Pancreas (tissue), 10 donors: ENCODE measurements around the gene ZNF691. TPM values are rescaled to one million over a fixed set of nuclear protein-coding genes. Genes with fewer than 3 reads are reported as not detected.
A peak's percentile ranks its signal among the peaks of the same experiment; 100 is the strongest.

ENCODE experiments used
- ATAC-seq, 4 donors: fragments of 200-7000 bp; cut with Tn5 transposase; one replicate each; pipeline versions ENCODE4 v1.8.0 to v1.9.1; 2020; ENCODE audit warnings: mild to moderate bottlenecking in 4 of 4, moderate library complexity in 4 of 4
- DNase-seq, 6 donors: peaks; one replicate each; pipeline ENCODE4 v3.0.0-alpha.2; 2020
- FAIRE-seq: peaks from 2 replicates; lab custom pipeline; 2012; peaks lifted over from hg19 to GRCh38; lab: Jason Lieb, UNC
- H3K27ac ChIP-seq, 4 donors: fragments of 200-600 bp; sonication (generic); 1 replicate in 3 of 4; 2 replicates in 1 of 4; pipeline versions ENCODE4 v1.5.0 to v1.8.0; 2020
- H3K27me3 ChIP-seq, 4 donors: fragments of 200-600 bp; one replicate each; pipeline ENCODE4 v1.8.0; 2021
- H3K36me3 ChIP-seq, 3 donors: fragments of 200-600 bp; sonication (generic) in 1 of 3; one replicate each; pipeline versions ENCODE4 v1.5.0 to v1.8.0; 2020 to 2021
- H3K4me1 ChIP-seq, 3 donors: fragments of 200-600 bp; one replicate each; pipeline ENCODE4 v1.8.0; 2021
- H3K4me3 ChIP-seq, 4 donors: fragments of 200-600 bp; sonication (generic) in 2 of 4; one replicate each; pipeline versions ENCODE4 v1.5.0 to v1.8.0; 2020 to 2021
- H3K9me3 ChIP-seq, 4 donors: fragments of 200-600 bp; one replicate each; pipeline ENCODE4 v1.8.0; 2021
- CTCF ChIP-seq, 4 donors: fragments of 200-600 bp; sonication (generic) in 3 of 4; IDR thresholded peaks; one replicate each; pipeline versions ENCODE4 v1.5.0 to v1.8.0; 2021; ENCODE audit warnings: antibody characterized with exemption in 4 of 4
- WGBS, 2 donors: extraction: QIAGEN DNeasy Blood & Tissue Kit; methylation state at CpG; one replicate each; pipeline ENCODE4 v1.1.7; 2013; 5-methylcytosine and 5-hydroxymethylcytosine counted together
- intact Hi-C, 3 donors: fragments of 100-400 bp; cut with DNase I; formaldehyde crosslinking; loops; one replicate each; pipeline versions ENCODE4 v1.11.1 to v1.14.2; 2022
- polyA plus RNA-seq, 2 donors: library from polyadenylated mRNA; stranded (reverse); fragments of 200-250 nt; gene quantifications; one replicate each; pipeline ENCODE4 v1.2.3, GENCODE V29; 2013
- total RNA-seq, 6 donors: library from RNA; stranded (reverse); fragmentation: NEBNext Ultra II Directional in 4 of 6; extraction: Animal tissue kit (Norgen Biotek cat#: 25700) in 4 of 6; gene quantifications; one replicate each; pipeline versions ENCODE4 v1.2.1 to v1.2.4, GENCODE V29; 2021 to 2023
- donor health status: healthy with polysubstance abuse.
- donor health status: DM: no; HTN: no; CAD: no; lungs with moderate emphysema.
- donor health status: DM: no; HTN: no; CAD: no.
- donor health status: control.
- donor health status: control.
- donor health status: Bipolar disorder and iron deficiency.
- donor health status: DM: yes; HTN: yes; CAD: no.
- donor health status: DM: no; HTN: no; CAD: no.
- donor health status: DM: no; HTN: no; CAD: no.
- donor health status: DM: yes; HTN: yes; CAD: no.

ZNF691 gene
- total and polyA plus RNA-seq, 8 donors, result 2.9 to 11.0 (median 4.6) TPM

- no peak for TF ChIP-seq CTCF (IDR thresholded peaks at IDR 0.05)
- no peaks in the 10 kb centered on the region for H3K9me3 ChIP-seq
- DNase-seq (no peak), ATAC-seq (no peak), FAIRE-seq (no peak)
- no peak overlapping the region for H3K27ac ChIP-seq
- H3K4me3 ChIP-seq, result no peak overlapping the region
- H3K36me3 ChIP-seq, result no peaks in the 10 kb centered on the region
- 69 to 86% methylated on average over 2 of the region's 2 CpGs for WGBS, 2 donors
- intact Hi-C loops, result no loop called here
- no peaks in the 10 kb centered on the region for H3K27me3 ChIP-seq
- H3K4me1 ChIP-seq, result peaks cover 0 to 3% (median 0%) of the 10 kb centered on the region in 3 donors
Measured at GRCh38 chr1:42841440-42842147, 4.8 kb upstream of the ZNF691 start.

- Histone ChIP-seq H3K27me3 (no peaks in the 10 kb centered on the region), H3K4me1 (peaks cover 0 to 13% (median 8%) of the 10 kb centered on the region in 3 donors), H3K36me3 (no peaks in the 10 kb centered on the region), H3K9me3 (no peaks in the 10 kb centered on the region), H3K27ac (no peak overlapping the region), H3K4me3 (no peak overlapping the region)
- TF ChIP-seq CTCF (IDR thresholded peaks at IDR 0.05), result no peak
- ATAC-seq (no peak), FAIRE-seq (no peak), DNase-seq (no peak)
- WGBS, 2 donors, result 91 to 94% methylated on average over 4 of the region's 4 CpGs
- intact Hi-C loops, result no loop called here
Measured at GRCh38 chr1:42844592-42845140, 1.7 kb upstream of the ZNF691 start.

GRCh38 chr1:42845193-42845592 is 1.2 kb upstream of the ZNF691 start:
- Histone ChIP-seq H3K27me3 (no peaks in the 10 kb centered on the region), H3K27ac (no peak overlapping the region), H3K36me3 (no peaks in the 10 kb centered on the region), H3K4me3 (no peak overlapping the region), H3K9me3 (no peaks in the 10 kb centered on the region), H3K4me1 (peaks cover 0 to 13% (median 8%) of the 10 kb centered on the region in 3 donors)
- FAIRE-seq (peak; percentile 59), DNase-seq (no peak), ATAC-seq (no peak)
- intact Hi-C loops, result no loop called here
- no peak for TF ChIP-seq CTCF (IDR thresholded peaks at IDR 0.05)
- 53 to 61% methylated on average over 1 of the region's 1 CpG for WGBS, 2 donors

GRCh38 chr1:42845866-42846256 is 552 bp upstream of the ZNF691 start:
- Histone ChIP-seq H3K4me1 (peaks cover 0 to 13% (median 8%) of the 10 kb centered on the region in 3 donors), H3K4me3 (peak overlapping the region; percentile 75 to 95 (median 90)), H3K27me3 (no peaks in the 10 kb centered on the region), H3K36me3 (no peaks in the 10 kb centered on the region), H3K27ac (no peak overlapping the region), H3K9me3 (no peaks in the 10 kb centered on the region)
- TF ChIP-seq CTCF (IDR thresholded peaks at IDR 0.05), result no peak
- intact Hi-C loops, result no loop called here
- ATAC-seq, result peak; percentile 5 to 13 (median 8)
- FAIRE-seq, result no peak
- 6 to 8% methylated on average over 10 of the region's 10 CpGs for WGBS, 2 donors
- no peak for DNase-seq

- H3K4me3 ChIP-seq, result peak overlapping the region; percentile 75 to 95 (median 90)
- H3K4me1 ChIP-seq, result peaks cover 0 to 13% (median 8%) of the 10 kb centered on the region in 3 donors
- H3K36me3 ChIP-seq, result peaks cover 0 to 6% (median 0%) of the 10 kb centered on the region in 3 donors
- no peak for ATAC-seq
- TF ChIP-seq CTCF (IDR thresholded peaks at IDR 0.05), result no peak
- no peaks in the 10 kb centered on the region for H3K27me3 ChIP-seq
- FAIRE-seq, result no peak
- WGBS, 2 donors, result 11 to 12% methylated on average over 6 of the region's 6 CpGs
- DNase-seq, result no peak
- H3K27ac ChIP-seq, result no peak overlapping the region
- H3K9me3 ChIP-seq, result no peaks in the 10 kb centered on the region
- intact Hi-C loops, result no loop called here
Measured at GRCh38 chr1:42847111-42847595, 740 bp downstream of the ZNF691 start.
